GM19240 (cell line): Measurements from ENCODE around the gene C11orf71.

Experiments used
- DNase-seq: peaks from one replicate; pipeline ENCODE4 v3.0.0; 2011; ENCODE audit warnings: low spot score; ENCODE audit not compliant: insufficient read length

The C11orf71 gene

GRCh38 chr11:114359342-114359741 is 41.0 kb downstream of the C11orf71 start:
- DNase-seq = no peak

DNA sequence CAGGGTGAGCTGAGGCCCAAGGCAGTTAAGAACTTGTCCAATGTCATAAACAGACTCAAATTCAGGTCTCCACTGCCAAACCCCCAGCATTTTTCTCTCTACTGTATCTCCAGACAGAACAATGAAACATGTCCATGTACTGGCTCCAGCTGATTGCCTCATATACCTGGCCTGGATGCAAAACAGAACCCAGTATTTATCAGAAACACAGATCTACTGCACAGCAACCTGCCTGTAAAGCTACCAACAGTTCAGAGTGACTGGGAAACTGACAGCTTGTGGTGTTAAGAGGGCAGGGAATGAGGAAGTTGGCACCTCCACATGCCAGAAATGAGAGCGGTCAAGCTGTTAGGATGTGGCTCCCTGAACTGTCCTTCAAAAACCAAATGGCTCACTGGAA is 41.6 kb downstream of the C11orf71 start:
- DNase-seq = no peak

DNA sequence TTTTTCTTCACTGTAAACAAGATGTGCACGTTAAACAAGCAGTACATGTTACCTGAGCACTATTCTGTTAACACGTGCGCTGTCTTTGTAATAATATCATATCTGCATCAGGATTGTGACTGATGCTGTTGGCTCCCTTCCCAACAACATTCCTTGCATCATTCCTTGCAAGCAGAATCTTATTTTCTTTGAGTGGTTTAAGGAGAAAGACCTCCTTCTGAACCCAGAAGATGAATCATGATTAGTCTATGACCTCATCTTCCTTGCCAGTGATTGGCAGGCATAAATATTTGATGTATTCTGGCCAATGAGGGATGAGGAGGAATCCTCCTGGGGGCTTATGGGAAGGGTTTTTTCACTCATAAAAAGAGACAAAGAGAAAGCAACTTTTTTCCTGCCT is 46.2 kb downstream of the C11orf71 start:
- DNase-seq = no peak

DNA sequence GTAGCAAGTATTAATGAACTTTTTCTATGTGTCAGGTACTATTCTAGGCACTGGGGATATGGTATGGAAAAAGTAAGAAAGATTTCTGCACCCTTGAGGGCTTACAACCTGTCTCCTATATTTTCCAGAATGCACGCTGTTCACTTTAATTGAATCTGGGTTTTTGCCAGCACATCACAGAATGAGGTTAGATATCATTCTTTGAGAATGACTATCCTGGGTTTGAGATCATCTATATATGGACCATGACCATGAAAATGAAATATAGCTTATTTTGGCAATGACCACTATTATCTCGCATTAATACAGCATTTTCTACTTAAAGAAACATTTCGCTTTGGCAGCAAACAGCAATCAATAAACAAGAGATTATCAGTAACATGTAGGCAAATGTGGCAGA is 46.9 kb downstream of the C11orf71 start:
- no peak for DNase-seq

- no peak for DNase-seq
These were observed 50.3 kb downstream of the C11orf71 start for GRCh38 chr11:114350022-114350421.
